HG02884 (cell line): ENCODE measurements around the gene DLEC1.
"Not testable (repeated sequence)": the region's sequence is repeated elsewhere in the genome, so short reads cannot be mapped to it uniquely, and the experiment has no call there.

Experiments
- ATAC-seq: cut with Tn5 transposase; IDR thresholded peaks from one replicate; pipeline ENCODE4 v1.9.1; 2021; ENCODE audit warnings: mild to moderate bottlenecking, moderate library complexity; ENCODE audit not compliant: unreplicated experiment

The DLEC1 gene

DNA sequence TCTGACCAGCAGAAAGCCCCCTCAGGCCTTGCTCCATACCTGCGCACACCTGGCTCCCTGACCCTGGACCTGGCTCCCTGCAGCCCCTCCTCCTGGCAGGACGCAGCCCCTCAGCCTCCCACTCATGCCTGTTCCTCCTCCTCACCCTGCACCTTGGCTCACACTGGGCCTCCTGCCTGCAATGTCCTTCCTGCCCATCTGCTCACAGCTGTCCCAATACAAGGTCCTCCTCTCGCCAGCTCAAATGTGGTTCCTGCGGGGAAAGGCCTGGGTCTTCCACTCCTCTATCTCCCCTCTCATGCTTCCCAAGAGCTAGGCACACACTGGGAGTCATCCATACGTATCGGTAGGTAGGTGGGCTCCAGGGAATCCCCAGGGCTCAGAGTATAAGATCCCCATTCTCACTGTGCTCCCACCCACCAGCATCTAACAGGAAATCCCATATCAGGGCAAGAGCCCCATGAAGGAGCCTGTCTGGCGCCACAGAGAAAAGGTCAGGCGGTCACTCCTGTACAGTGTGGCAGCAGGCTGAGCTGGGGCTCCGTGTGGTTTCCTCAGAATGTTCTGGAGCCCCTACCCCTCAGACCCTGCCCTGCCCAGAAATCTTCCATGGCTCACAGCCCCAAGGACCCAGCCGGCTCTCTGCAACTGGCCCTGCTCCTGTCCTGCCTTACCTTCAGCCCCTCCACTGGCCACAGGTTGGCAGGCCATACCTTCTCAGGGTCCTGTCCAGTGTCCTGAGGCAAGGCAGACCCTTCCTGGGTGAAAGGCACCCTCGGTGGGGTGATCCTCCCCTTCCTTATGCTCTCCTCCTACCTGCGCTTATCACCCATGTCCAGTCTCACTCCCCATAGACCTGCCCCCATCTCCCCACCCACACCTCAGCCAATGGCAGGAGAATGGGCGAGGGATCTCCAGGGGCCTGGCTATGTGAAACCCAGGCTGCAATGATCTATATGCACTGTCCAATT lies 20.4 kb upstream of the DLEC1 start:
- no peak for ATAC-seq

DNA sequence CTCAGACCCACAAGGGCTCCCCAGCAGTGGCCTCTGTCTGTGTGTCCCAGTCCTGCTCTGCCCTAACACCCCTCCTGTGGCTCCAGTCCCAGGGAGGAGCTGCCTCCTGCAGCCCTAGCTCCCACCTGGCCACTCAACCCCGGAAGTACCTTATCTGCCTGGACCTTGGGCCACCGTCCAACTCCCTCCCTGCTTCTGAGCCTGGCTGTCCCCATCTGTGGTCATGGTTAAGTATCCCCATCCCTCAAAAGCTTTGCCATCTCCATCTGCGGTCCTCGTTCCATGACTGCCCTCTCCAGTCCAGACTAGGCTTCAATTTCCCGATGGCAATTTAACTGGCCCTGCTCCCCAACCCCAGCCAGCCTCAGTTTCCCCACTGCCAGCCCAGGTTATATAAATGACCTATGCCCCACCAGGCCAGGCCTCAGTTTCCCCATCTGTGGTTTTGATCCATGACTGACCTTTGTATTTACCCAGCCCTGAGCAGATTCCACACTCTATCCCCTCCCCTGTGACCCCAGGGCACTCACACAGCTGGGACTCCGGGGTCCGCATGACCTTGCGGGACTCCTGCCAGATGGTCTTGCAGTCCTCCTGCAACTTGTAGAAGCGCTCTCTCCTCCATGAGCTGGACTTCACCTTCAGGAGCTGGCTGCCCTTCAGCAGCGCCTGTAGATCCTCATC lies 19.2 kb upstream of the DLEC1 start:
- no peak for ATAC-seq

DNA sequence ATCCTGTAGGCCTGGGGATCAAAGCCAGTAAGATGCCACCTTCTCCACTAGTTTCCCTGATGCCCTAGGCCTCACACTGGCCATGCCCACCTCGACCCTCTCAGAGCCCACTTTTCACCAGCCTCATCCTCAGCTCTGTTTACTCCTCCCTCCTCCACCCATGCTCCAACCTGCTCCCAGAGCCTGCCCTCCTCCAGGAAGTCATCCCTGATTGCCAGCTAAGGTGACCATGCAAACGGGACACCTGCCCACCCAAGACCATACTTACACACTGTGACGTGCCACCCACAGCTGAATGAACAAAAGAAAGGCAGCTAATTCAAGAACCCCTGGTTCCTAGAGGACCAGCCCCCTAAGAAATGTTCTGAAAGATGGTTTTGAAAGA lies 18.7 kb upstream of the DLEC1 start:
- no peak for ATAC-seq

DNA sequence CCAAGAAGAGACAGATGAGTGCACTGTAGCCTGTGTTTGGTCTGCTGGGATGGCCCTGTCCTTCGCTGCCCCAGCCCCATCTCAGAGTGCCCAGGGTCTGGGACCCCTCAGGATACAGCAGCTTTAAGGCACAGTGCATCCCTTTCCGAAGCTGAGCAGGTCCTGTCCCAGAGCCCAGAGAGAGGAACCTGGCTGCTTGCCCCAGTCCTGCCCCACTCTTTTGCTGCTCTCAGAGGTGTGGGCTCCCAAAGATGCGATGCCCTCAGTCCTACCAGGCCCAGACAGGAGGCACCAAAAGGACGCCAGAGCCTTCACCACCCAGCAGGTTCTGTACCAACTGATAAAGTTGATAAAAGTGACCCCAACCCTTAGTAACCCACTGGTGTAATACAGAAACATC lies 17.8 kb upstream of the DLEC1 start:
- no peak for ATAC-seq

DNA sequence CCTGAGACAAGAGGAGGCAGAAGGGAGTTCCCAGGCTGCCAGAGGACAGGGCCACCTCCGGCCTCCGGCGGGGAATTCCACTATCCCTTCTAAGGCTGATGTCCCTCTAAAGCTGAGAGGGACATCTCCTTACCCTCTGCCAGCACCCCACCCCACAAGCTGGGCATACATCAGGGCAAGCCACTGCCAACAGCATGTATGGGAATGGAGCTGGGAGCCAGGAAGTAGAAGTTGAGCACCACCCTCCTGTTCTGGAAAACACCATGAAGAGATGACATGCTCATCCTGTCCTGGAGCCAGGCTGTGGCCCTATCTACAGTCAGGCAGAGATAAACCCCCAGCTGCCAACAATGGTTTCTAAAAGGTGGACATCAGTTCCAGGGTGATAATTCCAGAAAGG lies 16.7 kb upstream of the DLEC1 start:
- ATAC-seq, result no peak

DNA sequence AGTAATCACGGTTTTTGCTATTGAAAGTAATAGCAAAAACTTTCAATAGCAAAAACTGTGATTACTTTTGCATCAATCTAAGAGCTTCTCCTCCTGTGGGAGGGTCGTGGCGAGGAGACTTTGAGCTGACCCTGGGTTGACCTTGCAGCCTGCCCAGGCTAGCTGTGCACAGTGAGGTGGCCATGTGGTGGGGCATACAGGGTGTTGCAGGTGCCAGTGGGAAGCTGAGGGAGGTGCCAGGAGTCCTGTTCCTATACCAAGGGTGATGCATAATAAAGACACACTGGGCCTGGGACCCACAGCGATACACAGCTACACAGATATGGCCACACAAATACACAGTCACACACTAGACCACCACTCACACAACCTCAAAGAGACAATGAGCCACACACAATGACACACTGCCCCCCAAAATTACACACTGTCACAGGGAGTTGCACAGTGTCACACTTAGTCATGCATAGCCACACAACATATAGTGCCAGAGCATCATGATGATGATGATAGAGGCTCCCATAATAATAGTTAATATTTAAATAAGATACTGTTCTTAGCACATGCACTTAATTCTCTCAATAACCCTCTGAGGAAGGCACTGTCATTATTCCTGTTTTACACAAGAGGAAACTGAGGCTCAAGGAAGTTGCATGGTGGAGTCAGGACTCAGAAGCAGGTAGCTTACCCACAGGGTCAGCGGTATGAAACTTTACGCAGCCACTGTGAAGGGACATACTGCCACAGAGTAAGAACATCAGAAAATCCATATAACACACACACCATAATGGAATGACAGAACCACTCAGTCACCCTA lies 15.9 kb upstream of the DLEC1 start:
- ATAC-seq, result no peak

DNA sequence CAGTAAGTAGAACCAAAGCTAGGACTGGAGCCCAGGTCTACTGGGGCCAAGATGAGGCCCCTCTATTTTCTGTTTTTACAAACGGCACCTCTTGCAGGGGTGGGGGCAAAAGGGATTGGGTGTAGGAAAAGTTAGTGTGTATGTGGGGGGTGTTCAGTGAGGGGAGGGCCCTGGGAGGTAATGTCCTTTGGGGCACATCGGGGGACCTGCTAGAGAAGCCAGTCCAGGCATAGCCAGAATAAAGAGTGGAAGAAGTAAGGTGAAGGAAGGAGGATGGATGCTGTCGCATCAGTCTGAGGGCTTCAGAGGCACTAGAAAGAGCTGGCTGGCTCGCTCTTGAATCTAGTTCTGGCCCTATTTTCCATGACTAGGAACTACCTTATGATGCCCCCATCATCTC lies 12.2 kb upstream of the DLEC1 start:
- no peak for ATAC-seq

DNA sequence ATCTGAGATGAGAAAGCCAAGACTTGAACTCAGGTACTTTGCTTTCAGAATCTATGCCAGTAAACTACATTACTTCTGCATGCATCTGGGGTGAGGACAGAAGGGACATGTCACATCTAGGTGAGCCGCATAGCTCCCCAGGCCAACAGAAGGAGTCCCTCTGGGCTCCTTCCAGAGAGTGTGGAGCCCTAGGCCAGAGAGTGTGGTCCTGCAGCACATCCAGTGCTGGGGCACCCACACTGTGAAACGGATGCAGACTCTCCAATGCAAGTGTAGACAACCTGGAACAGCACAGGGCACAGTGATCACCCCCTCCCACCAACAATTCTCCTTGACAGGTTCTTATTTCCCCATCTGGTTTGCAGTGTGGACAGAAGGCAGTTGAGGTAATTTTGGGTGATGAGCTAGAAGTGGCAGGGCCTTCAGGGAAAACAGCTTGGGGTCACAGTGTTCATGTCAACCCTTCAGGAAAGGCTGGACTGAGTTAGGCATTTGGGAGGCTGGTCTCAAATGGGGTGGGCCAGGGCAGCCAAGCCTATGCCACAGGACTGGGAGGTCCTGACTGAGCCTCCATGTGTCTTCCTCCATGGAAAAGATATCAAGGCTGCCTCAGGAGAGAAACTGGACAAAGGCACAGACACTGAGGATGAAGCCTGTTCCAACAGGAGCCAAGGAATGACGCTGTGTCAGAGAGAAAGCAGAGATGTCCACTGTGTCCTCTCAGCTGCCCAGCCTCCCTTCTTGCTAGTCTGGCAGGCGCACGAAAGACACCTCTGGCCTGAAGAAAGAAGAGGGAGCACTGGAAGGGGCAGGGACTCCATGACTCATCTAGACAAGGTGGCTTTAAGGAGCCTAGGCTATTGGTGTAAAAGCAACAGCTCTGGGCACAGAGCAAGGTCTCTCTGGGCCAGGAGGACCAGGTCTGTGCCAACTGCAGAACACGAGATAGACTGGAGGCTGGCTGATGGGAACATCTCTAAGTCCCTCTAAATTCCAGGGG lies 11.2 kb upstream of the DLEC1 start:
- ATAC-seq, result no peak

DNA sequence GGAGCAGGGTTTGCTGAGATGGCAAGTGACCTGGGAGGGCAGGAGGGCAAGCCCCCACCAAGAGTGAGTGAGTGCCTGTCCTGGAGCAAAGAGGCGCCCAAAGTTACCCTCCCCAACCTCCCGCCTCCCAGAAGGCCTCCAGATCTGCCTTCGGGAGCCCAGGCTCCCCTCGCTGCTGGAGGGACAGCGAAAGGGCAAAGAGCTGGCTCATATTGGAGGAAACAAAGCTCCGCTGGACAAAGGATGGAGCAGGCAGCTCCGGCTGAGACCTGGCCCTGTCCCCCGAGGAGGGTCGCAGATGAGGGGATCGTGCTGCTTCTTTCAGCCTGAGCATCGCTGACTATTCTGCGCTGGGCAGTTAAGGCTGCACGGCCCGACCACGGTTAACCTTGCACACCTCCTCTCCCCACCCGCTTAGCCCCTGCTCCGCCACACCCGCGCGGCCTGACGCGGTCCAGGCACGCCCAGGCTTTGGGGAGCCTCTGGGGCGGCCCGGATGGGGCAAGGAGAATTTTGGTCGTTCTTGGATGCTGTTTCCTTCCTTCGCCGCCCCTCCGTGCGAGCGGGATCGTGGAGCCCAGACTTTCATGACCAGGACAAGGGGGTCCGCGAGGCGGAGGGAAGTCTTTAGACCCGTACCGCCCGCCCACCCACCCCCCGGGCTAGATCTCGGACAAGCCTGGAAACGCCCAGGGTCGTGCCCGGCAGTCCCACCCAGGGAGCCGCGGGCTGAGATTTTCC lies 10.2 kb upstream of the DLEC1 start:
- ATAC-seq, result no peak

DNA sequence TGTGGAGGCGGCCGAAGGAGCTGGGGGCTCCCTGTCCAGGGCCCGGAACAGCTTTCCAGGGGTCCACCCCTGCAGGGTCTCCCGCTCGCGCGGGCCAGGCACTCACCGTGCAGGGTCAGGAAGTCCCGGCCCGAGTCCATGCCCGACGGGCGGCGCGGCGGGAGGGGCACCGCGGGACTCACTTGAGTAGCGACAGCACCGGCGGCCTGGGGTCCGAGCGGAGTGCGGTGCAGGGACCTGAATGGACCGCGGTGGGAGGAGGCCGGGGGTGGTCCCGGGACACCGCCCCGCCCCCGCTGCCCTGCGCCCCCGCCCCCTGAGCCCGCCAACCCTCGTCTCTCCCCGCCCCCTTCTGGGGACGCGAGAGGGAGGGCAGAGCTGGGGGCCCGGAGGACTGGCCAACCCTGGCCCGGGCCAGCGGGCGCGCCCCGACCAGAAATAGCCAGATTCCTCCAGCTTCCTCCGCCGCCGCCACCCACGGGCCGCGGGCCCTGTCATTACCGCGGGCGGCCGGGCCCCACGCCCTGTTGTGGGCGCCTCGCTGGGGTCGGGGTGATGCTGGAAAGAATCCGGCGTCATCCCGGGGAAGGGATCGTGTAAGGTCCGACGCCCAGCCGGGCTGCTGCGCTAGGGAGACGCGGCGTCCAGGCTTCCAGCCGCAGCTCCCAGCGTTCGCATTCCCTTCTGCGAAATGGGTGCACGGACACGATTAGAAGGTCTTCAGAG lies 9.4 kb upstream of the DLEC1 start, which contains the start of gene PLCD1:
Gene PLCD1, minus strand, starts transcription at position 243 of the 726 bp plus-strand sequence. Its CDS starts 103 bp downstream, at position 140.
- no peak for ATAC-seq

DNA sequence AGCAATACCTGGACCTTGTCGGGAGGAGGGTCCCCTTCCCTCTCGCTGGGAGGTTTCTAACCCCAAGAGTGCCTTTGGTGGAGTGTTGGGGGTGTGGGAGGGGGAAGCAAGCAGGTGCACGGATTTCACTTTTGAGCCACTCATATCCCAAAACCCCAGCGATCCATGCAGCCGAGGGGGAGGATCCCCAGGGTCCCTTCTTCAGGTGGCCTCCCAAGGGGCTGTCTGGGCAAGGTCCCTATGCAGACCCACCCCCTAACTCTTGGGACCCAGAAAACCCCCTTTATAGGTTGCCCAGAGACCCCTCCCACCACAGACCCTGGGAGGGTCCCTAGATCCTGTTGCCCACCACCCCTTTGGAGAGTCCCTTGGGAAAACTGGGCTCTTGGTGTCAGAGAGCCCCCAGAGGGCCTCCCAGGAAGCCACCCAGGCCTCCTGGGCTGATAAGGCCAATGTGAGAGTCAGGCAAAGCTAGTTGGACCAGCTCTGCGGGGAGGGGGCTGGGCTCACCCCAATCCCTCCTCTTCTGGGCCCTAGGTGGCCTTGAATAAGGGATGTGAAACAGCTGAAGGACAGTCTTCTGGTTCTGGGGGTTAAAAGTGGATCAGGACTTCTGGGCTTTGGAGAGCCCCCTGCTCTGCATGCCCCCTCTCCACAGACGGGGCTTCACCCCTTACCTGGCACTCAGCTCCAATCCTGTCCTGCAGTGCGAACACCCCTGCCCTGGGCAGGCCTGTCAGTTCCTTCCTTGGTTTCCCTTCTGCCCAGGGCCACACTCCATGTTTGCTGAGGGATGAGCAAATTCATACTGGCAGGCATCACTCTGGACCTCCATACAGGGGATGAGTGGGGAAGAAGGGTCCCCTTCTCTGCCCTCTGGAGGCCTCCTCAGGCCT lies 8.6 kb upstream of the DLEC1 start:
- ATAC-seq, result no peak

DNA sequence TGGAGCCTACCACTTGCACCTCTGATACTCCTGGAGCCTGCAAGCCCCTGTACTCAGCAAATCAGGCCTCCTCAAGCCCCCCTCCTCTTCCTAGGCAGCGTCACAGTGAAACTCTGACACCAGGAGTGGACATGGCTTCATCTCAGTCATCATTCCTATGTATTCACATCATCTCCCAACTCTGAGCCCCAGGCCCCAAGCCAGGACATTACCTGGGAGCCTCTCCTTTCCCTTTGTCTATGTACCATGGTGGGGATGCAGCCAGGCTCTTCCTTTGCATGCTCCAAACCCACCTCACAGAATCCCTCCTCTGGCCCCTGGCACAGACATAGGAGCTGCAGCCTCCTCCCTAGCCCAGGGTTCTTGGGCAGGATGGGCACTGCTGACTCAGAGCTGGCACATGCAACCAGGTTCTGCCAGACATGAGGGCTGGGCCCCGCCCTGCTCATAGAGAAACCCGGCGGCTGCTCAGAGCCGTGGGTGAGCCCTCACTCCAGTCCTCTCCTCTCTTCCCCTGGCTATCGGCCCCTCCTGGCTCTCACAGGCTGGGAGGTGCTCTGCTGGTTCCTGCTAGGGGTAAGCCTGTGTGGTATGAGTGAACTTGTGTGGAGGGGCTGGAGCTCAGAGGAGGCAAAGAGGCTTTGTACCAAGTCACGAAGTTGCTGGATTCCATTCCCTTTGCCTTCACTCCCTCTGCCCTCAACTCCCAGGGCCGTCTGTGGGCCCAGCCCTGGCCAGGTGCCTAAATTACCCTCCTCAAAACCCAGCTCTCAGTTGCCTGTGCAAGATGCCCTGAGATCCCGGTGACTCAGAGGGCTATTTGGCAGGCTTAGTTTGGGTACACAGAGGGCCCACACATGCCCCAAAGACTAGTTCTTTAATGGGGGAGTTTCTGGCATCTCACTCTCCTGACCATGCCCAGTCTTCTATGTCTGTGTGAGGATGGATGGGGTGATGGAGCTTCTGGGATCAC lies 7.7 kb upstream of the DLEC1 start:
- no peak for ATAC-seq

DNA sequence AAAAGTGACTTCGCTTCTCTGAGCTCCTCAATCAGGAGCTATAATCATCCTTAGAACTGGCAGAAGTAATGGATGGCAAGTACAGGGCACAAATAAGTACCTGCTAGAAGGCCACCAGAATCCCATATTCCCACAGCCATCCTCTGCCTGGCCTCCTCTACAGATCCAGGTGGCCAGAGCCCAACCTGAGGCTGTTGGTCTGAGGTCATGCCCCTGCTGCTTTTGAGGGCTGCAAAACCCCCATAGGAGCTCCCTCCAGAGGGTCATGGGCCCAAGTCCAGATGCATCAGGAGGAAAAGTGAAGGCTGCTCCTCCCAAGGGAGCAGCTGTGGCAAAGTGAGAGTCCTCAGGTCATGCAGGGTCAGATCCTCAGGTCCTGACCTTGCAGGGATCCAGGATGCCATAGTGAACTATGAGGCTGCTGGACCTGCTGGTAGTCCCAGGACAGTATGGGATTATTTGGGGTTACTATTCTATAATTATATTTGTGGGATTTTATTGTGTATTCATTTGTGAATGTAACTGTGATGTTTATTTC lies 6.6 kb upstream of the DLEC1 start:
- no peak for ATAC-seq

DNA sequence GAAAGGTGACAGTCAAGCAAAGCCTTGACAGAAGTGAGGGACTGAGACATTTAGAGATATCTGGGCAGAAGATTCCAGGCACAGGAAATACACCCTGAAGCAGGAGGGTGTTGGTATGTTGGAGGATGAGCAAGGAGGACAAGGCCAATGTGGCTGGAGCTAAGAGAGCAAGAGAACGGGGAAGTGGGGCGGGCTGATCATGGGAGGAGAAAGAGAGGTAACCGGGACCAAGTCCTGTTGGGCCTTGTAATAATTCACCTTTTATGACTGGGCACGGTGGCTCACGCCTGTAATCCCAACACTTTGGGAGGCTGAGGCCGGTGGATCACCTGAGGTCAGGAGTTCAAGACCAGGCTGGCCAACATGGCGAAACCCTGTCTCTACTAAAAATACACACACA lies 5.4 kb upstream of the DLEC1 start:
- ATAC-seq, result not testable (repeated sequence)

DNA sequence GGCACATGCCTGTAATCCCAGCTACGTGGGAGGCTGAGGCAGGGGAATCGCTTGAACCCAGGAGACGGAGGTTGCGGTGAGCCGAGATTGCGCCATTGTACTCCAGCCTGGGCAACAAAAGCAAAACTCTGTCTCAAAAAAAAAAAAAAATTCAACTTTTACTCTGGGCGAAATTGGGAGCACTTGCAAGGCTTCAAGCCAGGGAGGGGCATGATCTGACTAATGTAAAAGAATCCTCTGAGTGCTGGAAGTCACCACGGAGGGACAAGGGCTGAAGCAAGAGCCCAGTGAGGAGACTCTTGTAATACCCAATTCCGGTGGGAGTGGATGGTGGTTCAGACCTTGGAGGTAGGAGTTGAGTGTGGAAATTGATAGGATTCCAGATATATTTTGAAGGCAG lies 4.7 kb upstream of the DLEC1 start:
- ATAC-seq, result not testable (repeated sequence)

DNA sequence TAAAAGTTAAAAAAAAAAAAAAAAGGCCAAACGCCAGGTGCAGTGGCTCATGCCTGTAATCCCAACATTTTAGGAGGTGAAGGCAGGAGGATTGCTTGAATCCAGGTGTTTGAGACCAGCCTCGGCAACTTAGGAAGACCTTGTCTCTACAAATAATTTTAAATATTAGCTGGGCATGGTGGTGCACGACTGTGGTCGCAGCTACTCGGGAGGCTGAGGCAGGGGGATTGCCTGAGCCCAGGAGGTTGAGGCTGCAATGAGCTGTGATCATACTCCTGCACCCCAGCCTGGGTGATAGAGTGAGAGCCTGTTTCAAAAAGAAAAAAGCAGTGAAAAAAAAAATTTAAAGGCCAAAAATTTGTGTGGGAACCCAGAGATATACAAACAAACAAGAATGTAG lies 2.7 kb upstream of the DLEC1 start:
- no peak for ATAC-seq
